AG04450 (cell line): ENCODE measurements around the gene PHF13. TPM values are rescaled to one million over a fixed set of nuclear protein-coding genes. Genes with fewer than 3 reads are reported as not detected.

Source experiments
- CTCF ChIA-PET: fragments of 300-600, 350-600 bp; formaldehyde crosslinking; extraction: SDS; loops from one replicate; lab custom pipeline; 2022; ENCODE audit warnings: antibody characterized with exemption, inconsistent platforms; lab: Charles Lee
- POLR2A ChIA-PET: fragments of 350-600 bp; formaldehyde crosslinking; extraction: SDS; loops from one replicate; lab custom pipeline; 2021; ENCODE audit warnings: antibody characterized with exemption, inconsistent platforms; lab: Yijun Ruan, JAX
- DNase-seq: peaks from one replicate; pipeline ENCODE4 v3.0.0-alpha.2; 2011; ENCODE audit warnings: low read depth, low spot score
- H3K27ac ChIP-seq: one replicate; pipeline ENCODE4 v1.5.1; 2012; ENCODE audit warnings: low read depth, low read length, control low read depth
- H3K27me3 ChIP-seq: one replicate; pipeline ENCODE4 v1.6.0; 2012; ENCODE audit warnings: low read length; ENCODE audit not compliant: control insufficient read depth, insufficient read depth
- H3K4me3 ChIP-seq: 2 replicates; pipeline ENCODE4 v1.5.1; 2011; ENCODE audit warnings: mild to moderate bottlenecking, low read depth, low read length, control low read depth
- H3K9me3 ChIP-seq: 2 replicates; pipeline ENCODE4 v1.5.1; 2012; ENCODE audit warnings: low read length; ENCODE audit not compliant: control insufficient read depth, insufficient read depth
- CTCF ChIP-seq: IDR thresholded peaks from 2 replicates; pipeline ENCODE4 v1.5.1; 2011; ENCODE audit warnings: low read depth, low read length, control low read depth, inconsistent platforms
- polyA plus RNA-seq: library from polyadenylated mRNA; depleted of rRNA; stranded (reverse); fragments of >200 nt; gene quantifications from 2 replicates; pipeline ENCODE4 v1.2.3, GENCODE V29; 2011; rRNA removed

The PHF13 gene
- polyA plus RNA-seq, 1 experiment, result 11.6 TPM

GRCh38 chr1:6668503-6668902 is 55.0 kb downstream of the PHF13 start:
- Histone ChIP-seq H3K27ac (no peak overlapping the region), H3K27me3 (no peaks in the 10 kb centered on the region), H3K4me3 (no peak overlapping the region), H3K9me3 (no peaks in the 10 kb centered on the region)
- TF ChIP-seq CTCF, result no peak
- ChIA-PET POLR2A (no interaction called here), CTCF (interaction anchor here (1.0 to 1.2 kb wide), 2 partner anchors 33 to 145 kb away, joined by 4 to 9 read pairs; partner anchors contain the start of gene DNAJC11)
- DNase-seq, result no peak

GRCh38 chr1:6672558-6672957 is 59.0 kb downstream of the PHF13 start:
- no peaks in the 10 kb centered on the region for H3K9me3 ChIP-seq
- no peaks in the 10 kb centered on the region for H3K27me3 ChIP-seq
- ChIA-PET POLR2A (interaction anchor here (0.6 kb wide), 1 partner anchor 130 kb away, joined by 4 read pairs; no protein-coding TSS in a partner anchor), CTCF (interaction anchor here (1.4 to 2.2 kb wide), 2 partner anchors 26 to 29 kb away, joined by 7 read pairs; partner anchors contain the start of gene DNAJC11)
- no peak for DNase-seq
- TF ChIP-seq CTCF, result no peak
- no peak overlapping the region for H3K27ac ChIP-seq
- H3K4me3 ChIP-seq, result no peak overlapping the region

Other genes starting within 250 kb of the PHF13 start
- gene ACOT7, start 220.0 kb upstream of the PHF13 start, polyA plus RNA-seq, result 80.1 and 102 TPM in 2 replicates
- gene HES2, start 193.8 kb upstream of the PHF13 start, polyA plus RNA-seq, result not detected in 2 replicates
- not detected in 2 replicates for gene ESPN, start 189.0 kb upstream of the PHF13 start, polyA plus RNA-seq
- 2.7 and 3.3 TPM in 2 replicates for gene TNFRSF25, start 147.6 kb upstream of the PHF13 start, polyA plus RNA-seq
- 4.2 and 5.4 TPM in 2 replicates for gene PLEKHG5, start 122.1 kb upstream of the PHF13 start, polyA plus RNA-seq
- gene NOL9, start 59.2 kb upstream of the PHF13 start, polyA plus RNA-seq, result 17.9 and 23.6 TPM in 2 replicates
- 0.05 TPM in 2 replicates for gene TAS1R1, start 58.4 kb upstream of the PHF13 start, polyA plus RNA-seq
- gene ZBTB48, start 33.7 kb upstream of the PHF13 start, polyA plus RNA-seq, result 7.5 and 8.8 TPM in 2 replicates
- 11.7 and 12.8 TPM in 2 replicates for gene KLHL21, start 10.9 kb upstream of the PHF13 start, polyA plus RNA-seq
- gene THAP3, start 11.1 kb downstream of the PHF13 start, polyA plus RNA-seq, result 7.8 and 8.8 TPM in 2 replicates
- gene DNAJC11, start 88.1 kb downstream of the PHF13 start, polyA plus RNA-seq, result 38.9 and 41.9 TPM in 2 replicates
- gene CAMTA1, start 171.7 kb downstream of the PHF13 start, polyA plus RNA-seq, result 51.8 and 64.9 TPM in 2 replicates